GM12865 (cell line): Measurements from ENCODE around the gene FOXL1.

ENCODE experiments used
- DNase-seq: peaks from one replicate; pipeline ENCODE4 v3.0.0; 2010; ENCODE audit warnings: low read depth
- H3K4me3 ChIP-seq: 2 replicates; pipeline ENCODE4 v1.5.1; 2011; ENCODE audit warnings: mild to moderate bottlenecking, low read depth, low read length, control low read depth
- TF ChIP-seq, protein P1 (sequence below): IDR thresholded peaks from 2 replicates; pipeline ENCODE4 v1.5.1; 2011; ENCODE audit warnings: low read length, control low read depth, low read depth, inconsistent platforms; ENCODE audit not compliant: insufficient read depth; ENCODE audit errors: missing control alignments

FOXL1 gene

DNA sequence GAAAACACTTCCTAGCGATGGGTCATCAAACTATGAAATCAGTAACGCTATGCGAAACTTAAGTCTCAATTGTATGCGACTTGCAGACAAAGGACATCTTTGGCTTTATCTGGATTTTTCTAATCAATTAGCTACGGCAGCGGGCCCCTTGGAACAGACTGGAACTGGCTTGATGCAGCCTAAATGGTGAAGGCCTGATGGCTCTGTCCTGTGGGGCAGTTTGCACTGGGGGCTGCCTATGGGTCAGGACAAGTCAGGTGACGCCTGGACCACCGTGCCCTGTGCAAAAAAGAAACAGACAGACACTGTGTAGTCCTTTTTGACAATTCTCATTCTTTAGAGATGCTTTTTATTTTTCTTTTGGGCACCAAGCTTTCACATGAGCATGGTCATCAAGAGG, 45.3 kb upstream of the FOXL1 start:
- TF ChIP-seq, protein P1, sequence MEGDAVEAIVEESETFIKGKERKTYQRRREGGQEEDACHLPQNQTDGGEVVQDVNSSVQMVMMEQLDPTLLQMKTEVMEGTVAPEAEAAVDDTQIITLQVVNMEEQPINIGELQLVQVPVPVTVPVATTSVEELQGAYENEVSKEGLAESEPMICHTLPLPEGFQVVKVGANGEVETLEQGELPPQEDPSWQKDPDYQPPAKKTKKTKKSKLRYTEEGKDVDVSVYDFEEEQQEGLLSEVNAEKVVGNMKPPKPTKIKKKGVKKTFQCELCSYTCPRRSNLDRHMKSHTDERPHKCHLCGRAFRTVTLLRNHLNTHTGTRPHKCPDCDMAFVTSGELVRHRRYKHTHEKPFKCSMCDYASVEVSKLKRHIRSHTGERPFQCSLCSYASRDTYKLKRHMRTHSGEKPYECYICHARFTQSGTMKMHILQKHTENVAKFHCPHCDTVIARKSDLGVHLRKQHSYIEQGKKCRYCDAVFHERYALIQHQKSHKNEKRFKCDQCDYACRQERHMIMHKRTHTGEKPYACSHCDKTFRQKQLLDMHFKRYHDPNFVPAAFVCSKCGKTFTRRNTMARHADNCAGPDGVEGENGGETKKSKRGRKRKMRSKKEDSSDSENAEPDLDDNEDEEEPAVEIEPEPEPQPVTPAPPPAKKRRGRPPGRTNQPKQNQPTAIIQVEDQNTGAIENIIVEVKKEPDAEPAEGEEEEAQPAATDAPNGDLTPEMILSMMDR, result no peak
- H3K4me3 ChIP-seq, result no peak overlapping the region
- no peak for DNase-seq

DNA sequence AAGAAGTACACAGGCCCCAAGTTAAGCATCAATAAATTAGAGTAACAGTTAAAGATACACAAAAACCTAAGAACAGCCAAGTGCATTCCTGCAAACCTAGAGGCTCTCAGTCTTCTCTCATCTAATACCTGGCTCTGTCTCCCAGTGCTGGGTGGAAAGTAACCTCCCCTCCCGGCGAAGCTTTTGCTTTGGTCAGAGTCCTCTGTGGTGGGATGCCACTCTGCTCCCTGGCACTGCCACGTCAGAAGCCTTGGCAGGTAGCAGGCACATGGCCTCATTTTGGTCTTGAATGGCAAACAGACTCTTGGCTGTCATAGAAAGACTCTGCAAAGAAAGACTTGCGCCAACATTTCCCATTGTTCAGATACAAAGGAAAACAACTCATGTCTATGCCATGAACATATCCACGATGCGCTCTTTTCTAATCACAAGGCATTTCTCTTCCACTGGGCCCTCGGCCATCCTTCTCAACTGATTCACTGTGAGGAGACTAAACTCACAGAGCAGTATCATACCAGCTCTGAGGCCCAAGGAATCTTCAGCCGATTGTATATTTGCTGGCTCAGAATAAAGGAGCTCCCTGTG, 44.5 kb upstream of the FOXL1 start:
- DNase-seq, result no peak
- no peak overlapping the region for H3K4me3 ChIP-seq
- TF ChIP-seq, protein P1, result no peak

DNA sequence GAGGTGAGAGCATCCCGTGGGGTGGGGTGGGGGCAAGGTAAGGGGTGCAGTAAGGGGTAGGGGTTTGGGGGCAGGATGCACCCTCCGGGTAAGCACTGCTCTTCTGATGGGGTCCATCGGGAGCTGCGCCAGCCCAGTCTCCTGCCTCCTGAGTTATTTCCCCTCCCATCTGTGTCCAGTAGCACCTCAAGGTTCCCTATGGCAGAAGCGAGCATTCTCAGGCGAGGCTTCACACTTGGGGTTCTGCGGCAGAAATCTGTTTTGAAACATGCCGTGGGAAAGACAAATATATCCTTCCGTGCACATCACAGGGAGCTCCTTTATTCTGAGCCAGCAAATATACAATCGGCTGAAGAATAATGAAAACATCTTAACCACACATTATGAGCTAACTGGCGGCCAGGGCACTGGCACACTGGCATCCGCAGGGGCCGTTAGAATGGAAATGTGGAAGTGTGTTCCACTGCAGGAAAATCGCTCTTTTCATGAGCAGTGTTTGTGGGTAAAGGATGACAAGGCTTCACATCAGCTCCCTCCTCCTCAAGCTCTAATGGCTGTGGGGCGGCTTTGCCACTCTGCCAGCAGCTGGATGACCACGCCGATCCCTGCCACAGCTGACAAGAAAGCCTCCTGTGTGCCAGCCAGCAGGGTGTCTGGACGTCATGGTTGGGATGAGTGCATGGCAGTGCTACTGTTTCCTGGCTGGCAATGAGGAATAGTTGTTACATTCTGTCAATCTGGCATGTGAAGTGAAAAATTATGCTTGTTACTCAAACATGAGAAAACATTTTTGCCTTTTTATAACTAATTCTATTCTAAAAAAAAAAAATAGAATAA, 43.4 kb upstream of the FOXL1 start:
- TF ChIP-seq, protein P1, result no peak
- H3K4me3 ChIP-seq, result no peak overlapping the region
- DNase-seq, result no peak

DNA sequence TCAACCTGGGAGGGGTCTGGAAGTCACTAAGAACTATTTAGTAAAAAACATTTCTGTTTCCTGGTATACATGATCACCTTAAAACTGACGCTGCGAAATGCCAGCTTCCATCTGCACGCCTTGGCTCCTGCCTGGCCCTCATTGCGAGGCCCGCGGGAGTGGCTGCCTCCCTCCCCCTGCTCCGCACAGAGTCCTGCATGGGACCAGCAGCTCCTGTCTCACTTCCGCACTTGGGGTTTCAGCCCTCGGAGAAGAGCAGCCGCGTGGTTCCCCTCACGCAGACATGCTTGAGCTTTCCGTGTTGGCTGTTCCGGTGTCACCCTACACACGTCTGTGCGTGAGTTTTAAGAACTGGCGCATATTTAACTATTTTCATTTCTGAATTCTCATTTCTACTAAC, 41.7 kb upstream of the FOXL1 start:
- no peak for DNase-seq
- TF ChIP-seq, protein P1, result no peak
- no peak overlapping the region for H3K4me3 ChIP-seq

DNA sequence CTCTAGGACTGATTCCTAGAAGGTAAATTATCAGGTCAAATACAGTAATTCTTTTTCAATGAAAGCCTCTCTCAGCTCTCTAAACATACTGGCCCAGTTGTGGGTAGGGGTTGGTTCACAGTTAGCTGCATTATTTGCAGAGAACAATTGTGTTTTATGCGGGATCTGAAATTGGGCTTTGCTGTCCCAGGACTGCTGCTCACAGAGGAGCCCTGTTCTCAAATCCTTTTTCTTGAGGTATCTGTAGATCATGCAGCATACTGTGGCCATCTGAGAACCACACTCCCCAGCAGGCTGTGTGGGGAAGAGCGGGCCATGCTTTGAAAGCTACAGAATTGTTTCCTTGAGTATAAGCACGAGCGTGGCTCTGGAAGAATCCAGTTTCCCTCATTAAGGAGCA, 40.9 kb upstream of the FOXL1 start:
- DNase-seq, result no peak
- TF ChIP-seq, protein P1, result no peak

DNA sequence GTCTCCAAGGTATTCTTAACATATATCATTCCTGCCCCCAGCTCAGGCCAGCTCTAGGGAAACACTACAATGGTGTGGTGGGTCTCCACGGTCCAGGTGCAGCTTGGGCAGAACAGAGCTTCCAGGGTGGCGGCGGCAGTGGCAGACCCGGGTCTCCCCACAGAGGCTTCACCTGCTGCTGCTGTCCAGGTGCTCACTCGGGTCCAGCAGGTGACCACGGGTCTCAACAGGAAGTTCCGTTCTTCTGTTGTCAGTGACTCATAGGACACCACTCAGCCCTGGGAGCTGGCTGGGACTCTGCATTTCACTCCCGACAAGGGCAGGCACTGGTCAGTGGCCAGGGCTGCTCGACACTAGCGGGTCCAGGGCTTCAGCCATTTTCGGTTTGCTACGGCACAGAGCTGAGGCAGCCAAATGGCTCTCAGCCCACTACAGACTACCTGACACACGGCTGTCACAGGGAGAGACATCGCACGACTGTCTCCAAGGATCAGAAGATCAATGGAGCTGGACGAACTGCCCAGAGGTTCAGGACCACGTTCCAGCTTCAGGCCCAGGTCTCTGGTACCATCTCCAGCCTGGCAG, 40.1 kb upstream of the FOXL1 start:
- no peak for DNase-seq
- TF ChIP-seq, protein P1, result no peak
- H3K4me3 ChIP-seq, result no peak overlapping the region

More for the DNA sequence above, 40.9 kb upstream of the FOXL1 start:
- H3K4me3 ChIP-seq, result no peak overlapping the region
